GM06990 (cell line): ENCODE measurements around the gene NOXO1.
"Not testable (repeated sequence)": the region's sequence is repeated elsewhere in the genome, so short reads cannot be mapped to it uniquely, and the experiment has no call there.

ENCODE experiments used
- DNase-seq: peaks from one replicate; pipeline ENCODE4 v3.0.0-alpha.2; 2011; ENCODE audit not compliant: insufficient read length; ENCODE audit errors: extremely low read depth
- H3K27me3 ChIP-seq: replicated peaks from 2 replicates; pipeline ENCODE4 v1.6.0; 2011; ENCODE audit warnings: low read length; ENCODE audit not compliant: control insufficient read depth, insufficient read depth
- H3K36me3 ChIP-seq: 2 replicates; pipeline ENCODE4 v1.5.1; 2011; ENCODE audit warnings: low read length; ENCODE audit not compliant: control insufficient read depth, insufficient read depth
- H3K4me3 ChIP-seq: replicated peaks from 2 replicates; pipeline ENCODE4 v1.5.1; 2011; ENCODE audit warnings: low read depth, mild to moderate bottlenecking, control low read depth, low read length
- TF ChIP-seq, protein P1 (sequence below): IDR thresholded peaks from 2 replicates; pipeline ENCODE4 v1.5.1; 2011; ENCODE audit warnings: low read length, control low read depth, mild to moderate bottlenecking, inconsistent platforms; ENCODE audit not compliant: insufficient read depth, poor library complexity, severe bottlenecking

Gene NOXO1

DNA sequence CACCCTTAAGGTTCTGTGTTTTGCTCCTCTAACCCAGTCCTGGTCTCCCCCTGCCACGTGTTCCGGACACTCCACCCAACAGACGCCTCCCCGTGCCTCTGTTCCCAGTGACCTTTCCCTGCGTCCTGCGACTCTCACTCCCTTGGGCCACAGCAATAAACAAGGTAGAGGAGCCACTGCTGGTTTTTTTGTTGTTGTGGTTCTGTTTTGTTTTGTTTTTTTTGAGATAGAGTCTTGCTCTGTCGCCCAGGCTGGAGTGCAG, 34.6 kb upstream of the NOXO1 start:
- H3K36me3 ChIP-seq, result no peaks in the 10 kb centered on the region
- DNase-seq, result no peak
- no peak overlapping the region for H3K4me3 ChIP-seq
- no peaks in the 10 kb centered on the region for H3K27me3 ChIP-seq
- TF ChIP-seq, protein P1, sequence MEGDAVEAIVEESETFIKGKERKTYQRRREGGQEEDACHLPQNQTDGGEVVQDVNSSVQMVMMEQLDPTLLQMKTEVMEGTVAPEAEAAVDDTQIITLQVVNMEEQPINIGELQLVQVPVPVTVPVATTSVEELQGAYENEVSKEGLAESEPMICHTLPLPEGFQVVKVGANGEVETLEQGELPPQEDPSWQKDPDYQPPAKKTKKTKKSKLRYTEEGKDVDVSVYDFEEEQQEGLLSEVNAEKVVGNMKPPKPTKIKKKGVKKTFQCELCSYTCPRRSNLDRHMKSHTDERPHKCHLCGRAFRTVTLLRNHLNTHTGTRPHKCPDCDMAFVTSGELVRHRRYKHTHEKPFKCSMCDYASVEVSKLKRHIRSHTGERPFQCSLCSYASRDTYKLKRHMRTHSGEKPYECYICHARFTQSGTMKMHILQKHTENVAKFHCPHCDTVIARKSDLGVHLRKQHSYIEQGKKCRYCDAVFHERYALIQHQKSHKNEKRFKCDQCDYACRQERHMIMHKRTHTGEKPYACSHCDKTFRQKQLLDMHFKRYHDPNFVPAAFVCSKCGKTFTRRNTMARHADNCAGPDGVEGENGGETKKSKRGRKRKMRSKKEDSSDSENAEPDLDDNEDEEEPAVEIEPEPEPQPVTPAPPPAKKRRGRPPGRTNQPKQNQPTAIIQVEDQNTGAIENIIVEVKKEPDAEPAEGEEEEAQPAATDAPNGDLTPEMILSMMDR, result no peak

DNA sequence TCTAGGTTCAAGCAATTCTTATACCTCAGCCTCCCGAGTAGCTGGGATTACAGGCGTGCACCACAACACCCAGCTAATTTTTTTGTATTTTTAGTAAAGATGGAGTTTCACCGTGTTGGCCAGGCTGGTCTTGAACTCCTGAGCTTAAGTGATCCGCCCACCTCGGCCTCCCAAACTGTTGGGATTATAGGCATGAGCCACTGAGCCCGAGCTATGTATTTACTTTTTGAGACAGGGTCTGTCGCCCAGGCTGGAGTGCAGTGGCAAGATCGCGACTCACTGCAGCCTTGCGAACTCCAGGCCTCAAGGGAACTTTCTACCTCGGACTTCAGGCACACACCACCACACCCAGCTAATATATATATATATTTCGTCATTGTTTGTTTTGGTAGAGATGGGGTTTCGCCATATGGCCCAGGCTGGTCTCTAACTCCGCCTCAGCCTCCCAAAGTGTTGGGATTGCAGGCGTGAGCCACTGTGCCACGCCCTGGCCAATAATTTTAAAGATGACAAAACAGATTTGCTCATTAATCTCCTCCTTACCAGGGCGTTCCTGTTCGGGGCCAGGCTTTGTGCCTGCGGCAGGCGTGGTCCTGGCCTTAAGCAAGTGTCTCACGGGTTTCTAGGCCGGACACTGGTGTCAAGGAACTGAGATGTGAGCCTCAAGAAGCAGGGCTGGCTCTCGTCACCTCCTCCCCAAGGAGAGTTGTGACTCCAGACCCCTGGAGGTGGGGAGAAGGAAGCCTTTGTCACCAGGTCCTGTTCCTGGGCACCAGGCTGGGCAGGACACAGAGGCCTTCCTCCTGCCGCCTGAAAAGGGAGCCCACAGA, 34.1 kb upstream of the NOXO1 start:
- Histone ChIP-seq H3K4me3 (no peak overlapping the region), H3K36me3 (no peaks in the 10 kb centered on the region), H3K27me3 (no peaks in the 10 kb centered on the region)
- no peak for DNase-seq
- TF ChIP-seq, protein P1, result no peak

DNA sequence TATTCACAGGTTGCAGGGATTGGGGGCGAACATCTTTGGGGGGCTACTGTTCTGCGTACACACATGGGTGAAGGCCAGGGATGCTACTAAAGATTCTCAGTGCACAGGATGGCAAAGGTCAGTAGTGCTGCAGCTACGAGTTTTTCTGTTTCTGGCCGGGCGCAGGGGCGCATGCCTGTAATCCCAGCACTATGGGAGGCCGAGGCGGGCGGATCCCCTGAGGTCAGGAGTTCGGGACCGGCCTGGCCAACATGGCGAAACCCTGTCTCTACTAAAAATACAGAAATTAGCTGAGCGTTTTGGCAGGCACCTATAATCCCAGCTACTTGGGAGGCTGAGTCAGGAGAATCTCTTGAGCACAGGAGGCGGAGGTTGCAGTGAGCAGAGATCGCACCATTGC, 32.3 kb upstream of the NOXO1 start:
- Histone ChIP-seq H3K4me3 (no peak overlapping the region), H3K27me3 (no peaks in the 10 kb centered on the region), H3K36me3 (no peaks in the 10 kb centered on the region)
- DNase-seq, result no peak
- TF ChIP-seq, protein P1, result no peak

DNA sequence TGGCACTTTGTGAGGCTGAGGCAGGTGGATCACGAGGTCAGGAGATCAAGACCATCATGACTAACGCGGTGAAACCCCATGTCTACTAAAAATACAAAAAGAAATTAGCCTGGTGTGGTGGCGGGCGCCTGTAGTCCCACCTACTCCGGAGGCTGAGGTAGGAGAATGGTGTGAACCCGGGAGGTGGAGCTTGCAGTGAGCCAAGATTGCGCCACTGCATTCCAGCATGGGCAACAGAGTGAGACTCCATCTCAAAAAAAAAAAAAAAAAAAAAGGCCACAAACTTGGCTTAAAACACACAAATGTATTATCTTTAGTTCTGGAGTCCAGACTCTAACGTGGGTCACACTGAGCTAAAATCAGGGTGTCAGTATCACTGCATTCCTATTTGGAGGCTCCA, 30.5 kb upstream of the NOXO1 start:
- not testable (repeated sequence) for H3K27me3 ChIP-seq, H3K36me3 ChIP-seq, H3K4me3 ChIP-seq, DNase-seq

DNA sequence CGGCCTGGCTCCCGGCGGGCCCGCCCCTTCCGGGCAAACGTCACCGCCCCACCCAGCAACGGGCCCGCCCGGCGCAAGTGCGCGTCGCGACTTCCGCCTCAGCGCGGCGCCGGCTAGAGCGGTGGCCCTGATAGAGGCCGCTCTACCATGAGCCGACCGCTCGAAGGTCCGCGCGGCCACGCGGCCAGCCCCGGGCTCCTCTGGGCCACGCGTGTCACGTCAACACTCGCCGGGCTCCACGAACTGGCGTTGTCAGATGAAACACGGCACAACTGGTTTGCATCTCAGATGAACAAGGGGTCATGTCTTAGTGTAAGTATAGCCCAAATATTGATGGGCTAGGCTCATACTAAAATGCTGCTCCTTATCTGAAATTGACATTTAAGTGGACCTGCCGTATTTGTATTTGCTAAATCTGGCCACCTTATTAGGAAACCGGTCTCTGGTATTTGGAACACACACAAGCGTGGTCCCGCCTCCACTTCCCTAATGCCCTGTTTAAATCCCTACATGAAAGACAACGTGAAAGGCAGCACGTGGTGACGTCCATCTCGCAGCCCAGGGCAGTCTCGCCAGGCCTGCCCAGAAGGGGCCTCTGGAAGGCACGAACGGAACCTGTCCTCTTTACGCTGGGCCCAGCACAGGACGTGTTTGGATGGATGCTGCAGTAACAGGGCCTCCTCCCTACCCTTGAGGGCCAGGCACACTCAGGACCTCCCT, 28.7 kb upstream of the NOXO1 start, which contains the start of gene ZNF598:
Gene ZNF598 (minus strand): TSS at position 31 of the 720 bp plus-strand sequence.
- Histone ChIP-seq H3K36me3 (peaks cover 7% of the 10 kb centered on the region), H3K4me3 (peak within 1 kb of the TSS; percentile 77), H3K27me3 (no peaks in the 10 kb centered on the region)
- DNase-seq, result peak; percentile 89
- TF ChIP-seq, protein P1, result no peak

DNA sequence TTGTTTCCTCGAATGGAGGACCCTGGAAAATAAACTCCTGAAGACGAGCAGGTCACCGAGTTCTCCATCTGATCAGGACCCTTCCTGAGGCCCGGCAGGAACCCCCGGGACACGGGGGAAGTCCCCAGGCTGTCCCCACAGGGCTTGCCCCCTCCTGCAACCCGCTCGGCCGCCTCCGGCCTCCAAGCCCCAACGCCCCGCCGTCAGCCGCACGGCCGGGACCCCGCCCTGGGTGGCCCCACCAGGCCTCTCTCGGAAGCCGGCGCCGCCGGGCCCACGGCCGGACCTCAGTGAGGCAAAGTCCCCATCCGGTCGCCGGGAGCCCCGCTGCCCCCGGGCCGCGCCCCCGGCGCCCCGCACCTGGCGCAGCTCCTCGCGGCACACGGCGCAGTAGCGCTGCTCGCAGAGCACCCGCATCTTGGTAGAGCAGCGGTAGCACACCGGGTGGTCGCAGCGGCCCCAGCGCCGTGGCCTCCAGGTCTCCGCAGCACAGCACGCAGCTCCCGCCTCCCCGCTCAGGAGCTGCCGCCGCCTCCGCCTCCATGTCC, 28.0 kb upstream of the NOXO1 start:
- Histone ChIP-seq H3K36me3 (peaks cover 7% of the 10 kb centered on the region), H3K4me3 (peak overlapping the region; percentile 68), H3K27me3 (no peaks in the 10 kb centered on the region)
- TF ChIP-seq, protein P1, result no peak
- DNase-seq, result no peak
